ENCODE results near the gene EXPH5.
A peak's percentile ranks its signal among the peaks of the same experiment; 100 is the strongest.
"Not testable (repeated sequence)": the region's sequence is repeated elsewhere in the genome, so short reads cannot be mapped to it uniquely, and the experiment has no call there.

Gene EXPH5

GRCh38 chr11:108593214-108593922 lies at the start of gene EXPH5:
Gene EXPH5 (minus strand): TSS chr11:108593768. CDS start chr11:108593536, 232 bp downstream.
- DNase-seq (ENCODE audit: low read depth): peak; percentile 90
- H3K4me3 ChIP-seq (ENCODE audit: low read depth, low read length): peak within 1 kb of the TSS; percentile 73
- no peak for TF ChIP-seq POLR2A (IDR thresholded peaks at IDR 0.05; ENCODE audit: extremely low read depth, insufficient read length)
- TF ChIP-seq, protein P1, sequence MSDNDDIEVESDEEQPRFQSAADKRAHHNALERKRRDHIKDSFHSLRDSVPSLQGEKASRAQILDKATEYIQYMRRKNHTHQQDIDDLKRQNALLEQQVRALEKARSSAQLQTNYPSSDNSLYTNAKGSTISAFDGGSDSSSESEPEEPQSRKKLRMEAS (IDR thresholded peaks at IDR 0.05; ENCODE audit: low read depth, low read length): no peak
- TF ChIP-seq, protein P2, sequence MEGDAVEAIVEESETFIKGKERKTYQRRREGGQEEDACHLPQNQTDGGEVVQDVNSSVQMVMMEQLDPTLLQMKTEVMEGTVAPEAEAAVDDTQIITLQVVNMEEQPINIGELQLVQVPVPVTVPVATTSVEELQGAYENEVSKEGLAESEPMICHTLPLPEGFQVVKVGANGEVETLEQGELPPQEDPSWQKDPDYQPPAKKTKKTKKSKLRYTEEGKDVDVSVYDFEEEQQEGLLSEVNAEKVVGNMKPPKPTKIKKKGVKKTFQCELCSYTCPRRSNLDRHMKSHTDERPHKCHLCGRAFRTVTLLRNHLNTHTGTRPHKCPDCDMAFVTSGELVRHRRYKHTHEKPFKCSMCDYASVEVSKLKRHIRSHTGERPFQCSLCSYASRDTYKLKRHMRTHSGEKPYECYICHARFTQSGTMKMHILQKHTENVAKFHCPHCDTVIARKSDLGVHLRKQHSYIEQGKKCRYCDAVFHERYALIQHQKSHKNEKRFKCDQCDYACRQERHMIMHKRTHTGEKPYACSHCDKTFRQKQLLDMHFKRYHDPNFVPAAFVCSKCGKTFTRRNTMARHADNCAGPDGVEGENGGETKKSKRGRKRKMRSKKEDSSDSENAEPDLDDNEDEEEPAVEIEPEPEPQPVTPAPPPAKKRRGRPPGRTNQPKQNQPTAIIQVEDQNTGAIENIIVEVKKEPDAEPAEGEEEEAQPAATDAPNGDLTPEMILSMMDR (IDR thresholded peaks at IDR 0.05; ENCODE audit: low read depth, low read length): no peak
- no peak for TF ChIP-seq MYC (IDR thresholded peaks at IDR 0.05; ENCODE audit: low read depth, low read length)

GRCh38 chr11:108641752-108642151 lies 48.2 kb upstream of the EXPH5 start:
- DNase-seq (ENCODE audit: low read depth): not testable (repeated sequence)

DNA sequence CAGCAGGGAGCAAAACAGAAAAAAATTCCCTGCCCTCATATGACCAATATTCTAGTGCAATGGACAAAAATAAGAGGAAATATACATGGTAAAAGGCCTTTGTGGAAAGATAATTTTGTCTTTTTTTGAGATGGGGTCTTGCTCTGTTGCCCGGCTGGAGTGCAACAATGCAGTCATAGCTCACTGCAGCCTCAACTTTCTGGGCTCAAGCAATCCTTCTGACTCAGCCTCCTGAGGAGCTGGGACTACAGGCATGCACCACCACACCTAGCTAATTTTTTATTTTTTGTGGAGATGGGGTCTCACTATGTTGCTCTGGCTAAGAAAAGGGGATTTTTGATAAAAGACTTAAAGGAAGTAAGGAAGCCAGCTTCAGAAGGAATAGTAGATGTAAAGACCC lies 45.6 kb upstream of the EXPH5 start:
- no peak for TF ChIP-seq MYC (IDR thresholded peaks at IDR 0.05; ENCODE audit: low read depth, low read length)
- TF ChIP-seq, protein P1 (IDR thresholded peaks at IDR 0.05; ENCODE audit: low read depth, low read length): no peak
- TF ChIP-seq, protein P2 (IDR thresholded peaks at IDR 0.05; ENCODE audit: low read depth, low read length): no peak
- DNase-seq (ENCODE audit: low read depth): no peak
- no peak overlapping the region for H3K4me3 ChIP-seq (ENCODE audit: low read depth, low read length)

More at GRCh38 chr11:108641752-108642151, 48.2 kb upstream of the EXPH5 start:
- not testable (repeated sequence) for H3K4me3 ChIP-seq (ENCODE audit: low read depth, low read length)

- no peak overlapping the region for H3K4me3 ChIP-seq (ENCODE audit: low read depth, low read length)
- DNase-seq (ENCODE audit: low read depth): no peak
- TF ChIP-seq MYC (IDR thresholded peaks at IDR 0.05; ENCODE audit: low read depth, low read length) (no peak), POLR2A (IDR thresholded peaks at IDR 0.05; ENCODE audit: extremely low read depth, insufficient read length) (no peak)
- TF ChIP-seq, protein P1 (IDR thresholded peaks at IDR 0.05; ENCODE audit: low read depth, low read length): no peak
- TF ChIP-seq, protein P2 (IDR thresholded peaks at IDR 0.05; ENCODE audit: low read depth, low read length): no peak
These were observed 42.7 kb upstream of the EXPH5 start for GRCh38 chr11:108636222-108636621.

- no peak for DNase-seq (ENCODE audit: low read depth)
- TF ChIP-seq, protein P1 (IDR thresholded peaks at IDR 0.05; ENCODE audit: low read depth, low read length): no peak
- TF ChIP-seq, protein P2 (IDR thresholded peaks at IDR 0.05; ENCODE audit: low read depth, low read length): no peak
- TF ChIP-seq MYC (IDR thresholded peaks at IDR 0.05; ENCODE audit: low read depth, low read length) (no peak), POLR2A (IDR thresholded peaks at IDR 0.05; ENCODE audit: extremely low read depth, insufficient read length) (no peak)
- no peak overlapping the region for H3K4me3 ChIP-seq (ENCODE audit: low read depth, low read length)
These were observed 41.5 kb upstream of the EXPH5 start for GRCh38 chr11:108635106-108635505.

DNA sequence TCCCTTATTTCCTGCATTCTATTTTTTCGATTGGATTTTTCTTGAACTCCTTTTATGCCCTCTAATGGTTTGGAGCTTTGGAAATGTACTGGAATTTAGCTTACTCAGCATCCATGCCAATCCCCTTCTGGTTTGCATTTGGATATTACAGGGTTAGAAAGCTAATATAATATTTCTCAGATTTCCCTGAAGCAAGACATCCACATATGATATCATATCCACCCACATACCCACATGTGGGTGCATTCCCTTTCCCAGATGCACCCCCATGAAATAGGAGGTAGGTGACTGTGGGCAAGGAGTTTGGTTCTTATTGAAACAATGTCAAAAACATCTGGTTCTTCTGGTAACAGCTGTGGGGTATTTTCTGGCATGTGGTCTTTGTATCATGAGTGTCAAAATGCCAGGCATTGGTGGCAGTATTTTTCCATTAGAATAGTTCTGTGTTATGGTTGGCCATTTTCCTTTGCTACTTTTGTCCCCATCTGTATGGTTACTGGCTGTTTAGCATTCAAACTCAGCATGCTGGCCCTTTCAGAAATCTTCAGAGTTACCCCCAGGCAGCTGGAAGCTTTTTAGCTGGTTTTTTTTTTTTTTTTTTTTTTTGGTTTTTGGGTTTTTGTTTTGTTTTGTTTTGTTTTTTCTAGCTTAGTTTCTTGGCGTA lies 38.6 kb upstream of the EXPH5 start:
- TF ChIP-seq POLR2A (IDR thresholded peaks at IDR 0.05; ENCODE audit: extremely low read depth, insufficient read length): no peak
- no peak for TF ChIP-seq MYC (IDR thresholded peaks at IDR 0.05; ENCODE audit: low read depth, low read length)
- TF ChIP-seq, protein P2 (IDR thresholded peaks at IDR 0.05; ENCODE audit: low read depth, low read length): no peak
- TF ChIP-seq, protein P1 (IDR thresholded peaks at IDR 0.05; ENCODE audit: low read depth, low read length): no peak
- no peak for DNase-seq (ENCODE audit: low read depth)
- no peak overlapping the region for H3K4me3 ChIP-seq (ENCODE audit: low read depth, low read length)
